SK-N-SH treated with all-trans-retinoic acid at 6 μM for 48 hours (cell line): Measurements from ENCODE around the gene ZBTB16.

Source experiments
- RARB ChIP-seq: fragments of 250-450 bp; sonication (Bioruptor Pico); IDR thresholded peaks from 2 replicates; pipeline ENCODE4 v1.8.0; 2021; ENCODE audit warnings: mild to moderate bottlenecking, moderate library complexity
- SNAI2 ChIP-seq: fragments of 250-450 bp; sonication (Bioruptor Pico); IDR thresholded peaks from 2 replicates; pipeline ENCODE4 v1.5.0; 2020; ENCODE audit warnings: mild to moderate bottlenecking, moderate library complexity
- TCF4 ChIP-seq: fragments of 250-450 bp; sonication (Bioruptor Pico); IDR thresholded peaks from 2 replicates; pipeline ENCODE4 v1.8.0; 2021; ENCODE audit warnings: mild to moderate bottlenecking, moderate library complexity, borderline replicate concordance
- TOX ChIP-seq: fragments of 250-450 bp; sonication (Bioruptor Pico); IDR thresholded peaks from 2 replicates; pipeline ENCODE4 v1.8.0; 2021; ENCODE audit warnings: mild to moderate bottlenecking, moderate library complexity, borderline replicate concordance
- ZC3H10 ChIP-seq: fragments of 250-450 bp; sonication (Bioruptor Pico); IDR thresholded peaks from 2 replicates; pipeline ENCODE4 v1.5.1; 2021; ENCODE audit warnings: mild to moderate bottlenecking, moderate library complexity
- ZFP30 ChIP-seq: fragments of 450-650 bp; formaldehyde crosslinking; IDR thresholded peaks from 2 replicates; pipeline ENCODE4 v1.5.0; 2022; ENCODE audit warnings: mild to moderate bottlenecking, moderate library complexity
- TF ChIP-seq, protein P1 (sequence below): fragments of 250-450 bp; sonication (Bioruptor Pico); IDR thresholded peaks from 2 replicates; pipeline ENCODE4 v1.5.1; 2020; ENCODE audit warnings: low read depth, mild to moderate bottlenecking, moderate library complexity
- TF ChIP-seq, protein P2 (sequence below): fragments of 250-450 bp; sonication (Bioruptor Pico); IDR thresholded peaks from 2 replicates; pipeline ENCODE4 v1.5.0; 2020; ENCODE audit warnings: mild to moderate bottlenecking, moderate library complexity

DNA sequence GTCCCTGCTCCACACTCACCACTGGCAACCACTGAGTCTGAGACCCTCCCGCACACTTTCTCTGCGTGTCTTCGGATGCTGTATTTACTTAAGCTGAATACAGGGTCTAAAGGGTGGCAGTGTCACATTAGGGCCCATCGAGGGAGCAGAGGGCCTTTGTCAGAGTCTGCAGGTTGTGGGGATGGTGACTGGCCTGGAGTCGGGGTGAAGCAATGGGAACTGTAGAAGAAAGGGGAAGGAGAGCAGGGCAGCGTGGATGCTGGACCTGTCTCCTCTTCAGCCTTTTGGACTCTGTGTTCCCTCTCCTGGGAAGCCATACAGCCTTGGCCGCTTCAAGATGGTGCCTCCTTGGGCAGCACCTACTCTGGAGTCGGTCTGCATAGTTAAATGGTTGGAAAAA, 61.1 kb downstream of the ZBTB16 start:
- TF ChIP-seq ZFP30 (CRISPR knock-in tag) (no peak), TOX (CRISPR knock-in tag) (no peak), RARB (CRISPR knock-in tag) (no peak), SNAI2 (CRISPR knock-in tag) (no peak), ZC3H10 (CRISPR knock-in tag) (no peak), TCF4 (no peak)
- TF ChIP-seq, protein P1, sequence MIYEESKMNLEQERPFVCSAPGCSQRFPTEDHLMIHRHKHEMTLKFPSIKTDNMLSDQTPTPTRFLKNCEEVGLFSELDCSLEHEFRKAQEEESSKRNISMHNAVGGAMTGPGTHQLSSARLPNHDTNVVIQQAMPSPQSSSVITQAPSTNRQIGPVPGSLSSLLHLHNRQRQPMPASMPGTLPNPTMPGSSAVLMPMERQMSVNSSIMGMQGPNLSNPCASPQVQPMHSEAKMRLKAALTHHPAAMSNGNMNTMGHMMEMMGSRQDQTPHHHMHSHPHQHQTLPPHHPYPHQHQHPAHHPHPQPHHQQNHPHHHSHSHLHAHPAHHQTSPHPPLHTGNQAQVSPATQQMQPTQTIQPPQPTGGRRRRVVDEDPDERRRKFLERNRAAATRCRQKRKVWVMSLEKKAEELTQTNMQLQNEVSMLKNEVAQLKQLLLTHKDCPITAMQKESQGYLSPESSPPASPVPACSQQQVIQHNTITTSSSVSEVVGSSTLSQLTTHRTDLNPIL (CRISPR knock-in tag), result no peak
- TF ChIP-seq, protein P2, sequence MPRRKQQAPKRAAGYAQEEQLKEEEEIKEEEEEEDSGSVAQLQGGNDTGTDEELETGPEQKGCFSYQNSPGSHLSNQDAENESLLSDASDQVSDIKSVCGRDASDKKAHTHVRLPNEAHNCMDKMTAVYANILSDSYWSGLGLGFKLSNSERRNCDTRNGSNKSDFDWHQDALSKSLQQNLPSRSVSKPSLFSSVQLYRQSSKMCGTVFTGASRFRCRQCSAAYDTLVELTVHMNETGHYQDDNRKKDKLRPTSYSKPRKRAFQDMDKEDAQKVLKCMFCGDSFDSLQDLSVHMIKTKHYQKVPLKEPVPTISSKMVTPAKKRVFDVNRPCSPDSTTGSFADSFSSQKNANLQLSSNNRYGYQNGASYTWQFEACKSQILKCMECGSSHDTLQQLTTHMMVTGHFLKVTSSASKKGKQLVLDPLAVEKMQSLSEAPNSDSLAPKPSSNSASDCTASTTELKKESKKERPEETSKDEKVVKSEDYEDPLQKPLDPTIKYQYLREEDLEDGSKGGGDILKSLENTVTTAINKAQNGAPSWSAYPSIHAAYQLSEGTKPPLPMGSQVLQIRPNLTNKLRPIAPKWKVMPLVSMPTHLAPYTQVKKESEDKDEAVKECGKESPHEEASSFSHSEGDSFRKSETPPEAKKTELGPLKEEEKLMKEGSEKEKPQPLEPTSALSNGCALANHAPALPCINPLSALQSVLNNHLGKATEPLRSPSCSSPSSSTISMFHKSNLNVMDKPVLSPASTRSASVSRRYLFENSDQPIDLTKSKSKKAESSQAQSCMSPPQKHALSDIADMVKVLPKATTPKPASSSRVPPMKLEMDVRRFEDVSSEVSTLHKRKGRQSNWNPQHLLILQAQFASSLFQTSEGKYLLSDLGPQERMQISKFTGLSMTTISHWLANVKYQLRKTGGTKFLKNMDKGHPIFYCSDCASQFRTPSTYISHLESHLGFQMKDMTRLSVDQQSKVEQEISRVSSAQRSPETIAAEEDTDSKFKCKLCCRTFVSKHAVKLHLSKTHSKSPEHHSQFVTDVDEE (CRISPR knock-in tag), result no peak
